NCI-H2196 (cell line): ENCODE data around the gene SPESP1.
"Not testable (repeated sequence)": the region's sequence is repeated elsewhere in the genome, so short reads cannot be mapped to it uniquely, and the experiment has no call there.

ENCODE experiments used
- DNase-seq: peaks from one replicate; lab custom pipeline; 2025; ENCODE audit not compliant: unreplicated experiment; lab: John Stamatoyannopoulos, UW

The SPESP1 gene

GRCh38 chr15:68962465-68962864 lies 32.1 kb downstream of the SPESP1 start:
- no peak for DNase-seq

GRCh38 chr15:68963719-68964118 lies 33.4 kb downstream of the SPESP1 start:
- not testable (repeated sequence) for DNase-seq

GRCh38 chr15:68966996-68967395 lies 36.7 kb downstream of the SPESP1 start:
- DNase-seq = no peak

GRCh38 chr15:68967948-68968347 lies 37.6 kb downstream of the SPESP1 start:
- DNase-seq = no peak

GRCh38 chr15:68969298-68969697 lies 39.0 kb downstream of the SPESP1 start:
- no peak for DNase-seq

GRCh38 chr15:68972201-68973065 lies 42.1 kb downstream of the SPESP1 start:
- DNase-seq = no peak

- not testable (repeated sequence) for DNase-seq
Observed at GRCh38 chr15:68975651-68976160, 45.4 kb downstream of the SPESP1 start.

- not testable (repeated sequence) for DNase-seq
Observed at GRCh38 chr15:68977426-68977825, 47.1 kb downstream of the SPESP1 start.

- DNase-seq = no peak
Observed at GRCh38 chr15:68979006-68979405, 48.7 kb downstream of the SPESP1 start.

GRCh38 chr15:68979816-68980215 lies 49.5 kb downstream of the SPESP1 start:
- no peak for DNase-seq

- DNase-seq = no peak
Observed at GRCh38 chr15:68980786-68981185, 50.5 kb downstream of the SPESP1 start.

GRCh38 chr15:68981941-68982340 lies 51.6 kb downstream of the SPESP1 start:
- no peak for DNase-seq

GRCh38 chr15:68982976-68983563 lies 52.7 kb downstream of the SPESP1 start:
- DNase-seq = no peak

- no peak for DNase-seq
Observed at GRCh38 chr15:68983961-68984481, 53.7 kb downstream of the SPESP1 start.

- no peak for DNase-seq
Observed at GRCh38 chr15:68984586-68984985, 54.3 kb downstream of the SPESP1 start.

- no peak for DNase-seq
Observed at GRCh38 chr15:68985361-68985891, 55.1 kb downstream of the SPESP1 start.

GRCh38 chr15:68986322-68986721 lies 56.0 kb downstream of the SPESP1 start:
- DNase-seq = no peak

GRCh38 chr15:68987120-68987519 lies 56.8 kb downstream of the SPESP1 start:
- no peak for DNase-seq

- DNase-seq = no peak
Observed at GRCh38 chr15:68987676-68988075, 57.4 kb downstream of the SPESP1 start.

- no peak for DNase-seq
Observed at GRCh38 chr15:68989541-68990230, 59.4 kb downstream of the SPESP1 start.
